ENCODE data around the gene SURF1. TPM values are rescaled to one million over a fixed set of nuclear protein-coding genes. Genes with fewer than 3 reads are reported as not detected.

Gene SURF1
- total RNA-seq, 3 donors from 2014 or later = 45.9 to 61.4 (median 46.8) TPM

DNA sequence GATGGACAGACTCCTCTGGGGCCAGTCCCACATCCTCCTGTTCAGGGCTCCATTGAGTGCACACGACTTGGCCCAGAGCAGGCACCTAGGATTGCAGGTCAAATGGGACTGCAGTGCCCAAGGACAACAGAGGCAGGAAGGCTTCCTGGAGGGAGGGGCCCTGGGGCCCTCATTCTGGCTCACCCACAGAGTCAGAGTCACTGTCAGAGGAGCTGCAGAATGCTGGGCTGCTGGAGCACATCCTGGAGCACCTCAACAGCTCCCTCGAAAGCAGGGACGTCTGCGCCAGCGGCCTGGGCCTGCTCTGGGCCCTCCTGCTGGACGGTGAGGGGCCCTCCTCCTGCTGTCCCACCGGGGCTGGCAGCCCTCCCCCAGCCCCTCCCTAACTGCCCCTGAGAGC is 46.4 kb upstream of the SURF1 start:
- Histone ChIP-seq H3K27me3 (no peaks in the 10 kb centered on the region), H3K4me3 (no peak overlapping the region), H3K9me3 (no peaks in the 10 kb centered on the region), H3K4me1 (no peaks in the 10 kb centered on the region), H3K27ac (no peak overlapping the region), H3K36me3 (peaks cover 2% of the 10 kb centered on the region)
- TF ChIP-seq CTCF (IDR thresholded peaks at IDR 0.05) (no peak), POLR2AphosphoS5 (IDR thresholded peaks at IDR 0.05) (no peak), POLR2A (IDR thresholded peaks at IDR 0.05) (no peak)
- intact Hi-C loops (cut with DNase I; ENCODE audit: low total_unique reads) = loop anchor here (10.0 kb wide), 1 partner anchor 82 kb away; no protein-coding TSS in a partner anchor
- DNase-seq (ENCODE audit: low spot score in 2 of 2) = no peak

GRCh38 chr9:133401588-133401987 is 45.3 kb upstream of the SURF1 start:
- H3K9me3 ChIP-seq = no peaks in the 10 kb centered on the region
- no peak overlapping the region for H3K4me3 ChIP-seq
- H3K4me1 ChIP-seq = no peaks in the 10 kb centered on the region
- no peak for TF ChIP-seq POLR2AphosphoS5 (IDR thresholded peaks at IDR 0.05)
- TF ChIP-seq CTCF (IDR thresholded peaks at IDR 0.05) = no peak
- no peak for TF ChIP-seq POLR2A (IDR thresholded peaks at IDR 0.05)
- no peak overlapping the region for H3K27ac ChIP-seq
- intact Hi-C loops (cut with DNase I; ENCODE audit: low total_unique reads) = loop anchor here (10.0 kb wide), 1 partner anchor 83 kb away; no protein-coding TSS in a partner anchor
- DNase-seq (ENCODE audit: low spot score in 2 of 2) = no peak
- H3K27me3 ChIP-seq = no peaks in the 10 kb centered on the region
- H3K36me3 ChIP-seq = no peaks in the 10 kb centered on the region

GRCh38 chr9:133400292-133400691 is 44.0 kb upstream of the SURF1 start:
- no peaks in the 10 kb centered on the region for H3K9me3 ChIP-seq
- intact Hi-C loops (cut with DNase I; ENCODE audit: low total_unique reads) = loop anchor here (10.0 kb wide), 1 partner anchor 85 kb away; no protein-coding TSS in a partner anchor
- peaks cover 0 to 2% of the 10 kb centered on the region in 2 donors for H3K27me3 ChIP-seq
- no peak for DNase-seq (ENCODE audit: low spot score in 2 of 2)
- no peak overlapping the region for H3K27ac ChIP-seq
- no peaks in the 10 kb centered on the region for H3K4me1 ChIP-seq
- H3K36me3 ChIP-seq = no peaks in the 10 kb centered on the region
- TF ChIP-seq POLR2A (IDR thresholded peaks at IDR 0.05) (no peak), CTCF (IDR thresholded peaks at IDR 0.05) (no peak), POLR2AphosphoS5 (IDR thresholded peaks at IDR 0.05) (no peak)
- no peak overlapping the region for H3K4me3 ChIP-seq

- TF ChIP-seq POLR2AphosphoS5 (IDR thresholded peaks at IDR 0.05) (no peak), POLR2A (IDR thresholded peaks at IDR 0.05) (no peak), CTCF (IDR thresholded peaks at IDR 0.05) (no peak)
- intact Hi-C loops (cut with DNase I; ENCODE audit: low total_unique reads) = loop anchor here (10.0 kb wide), 1 partner anchor 467 kb away; no protein-coding TSS in a partner anchor
Measured at GRCh38 chr9:133397895-133398294, 41.6 kb upstream of the SURF1 start.

DNA sequence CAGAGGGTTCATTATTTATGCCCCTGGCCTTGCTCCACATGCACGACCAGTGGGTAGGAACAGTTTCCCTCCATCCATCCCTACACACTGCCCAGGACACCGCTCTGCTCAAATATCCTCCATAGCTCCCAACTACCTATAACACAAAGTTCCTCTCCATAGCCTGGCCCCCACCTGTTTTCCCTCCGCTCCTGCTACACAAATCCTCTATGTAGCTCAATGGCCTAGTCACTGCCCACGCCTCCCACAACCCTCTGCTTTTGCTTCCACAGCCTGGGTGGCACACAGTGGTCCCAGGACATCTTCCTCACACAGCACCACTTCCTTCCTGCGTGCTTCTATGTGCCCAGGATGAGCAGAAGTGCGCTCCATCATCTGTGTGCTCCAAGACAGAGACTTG is 41.1 kb upstream of the SURF1 start:
- Histone ChIP-seq H3K27ac (no peak overlapping the region), H3K4me1 (no peaks in the 10 kb centered on the region), H3K4me3 (no peak overlapping the region), H3K36me3 (no peaks in the 10 kb centered on the region), H3K9me3 (no peaks in the 10 kb centered on the region), H3K27me3 (peaks cover 0 to 17% of the 10 kb centered on the region in 2 donors)
- TF ChIP-seq CTCF (IDR thresholded peaks at IDR 0.05) = no peak
- intact Hi-C loops (cut with DNase I; ENCODE audit: low total_unique reads) = loop anchor here (10.0 kb wide), 1 partner anchor 467 kb away; no protein-coding TSS in a partner anchor
- DNase-seq (ENCODE audit: low spot score in 2 of 2) = no peak

More at GRCh38 chr9:133397895-133398294, 41.6 kb upstream of the SURF1 start:
- Histone ChIP-seq H3K4me1 (no peaks in the 10 kb centered on the region), H3K27me3 (peaks cover 0 to 17% of the 10 kb centered on the region in 2 donors), H3K36me3 (no peaks in the 10 kb centered on the region), H3K27ac (no peak overlapping the region), H3K9me3 (no peaks in the 10 kb centered on the region), H3K4me3 (no peak overlapping the region)
- DNase-seq (ENCODE audit: low spot score in 2 of 2) = no peak
